ENCODE measurements around the gene TMEM186. TPM values are rescaled to one million over a fixed set of nuclear protein-coding genes. Genes with fewer than 3 reads are reported as not detected.

TMEM186 gene
- total and polyA plus RNA-seq, 2 donors (not counting 1 experiment from before 2014, with no cell fraction given): 5.8 to 16.7 TPM

DNA sequence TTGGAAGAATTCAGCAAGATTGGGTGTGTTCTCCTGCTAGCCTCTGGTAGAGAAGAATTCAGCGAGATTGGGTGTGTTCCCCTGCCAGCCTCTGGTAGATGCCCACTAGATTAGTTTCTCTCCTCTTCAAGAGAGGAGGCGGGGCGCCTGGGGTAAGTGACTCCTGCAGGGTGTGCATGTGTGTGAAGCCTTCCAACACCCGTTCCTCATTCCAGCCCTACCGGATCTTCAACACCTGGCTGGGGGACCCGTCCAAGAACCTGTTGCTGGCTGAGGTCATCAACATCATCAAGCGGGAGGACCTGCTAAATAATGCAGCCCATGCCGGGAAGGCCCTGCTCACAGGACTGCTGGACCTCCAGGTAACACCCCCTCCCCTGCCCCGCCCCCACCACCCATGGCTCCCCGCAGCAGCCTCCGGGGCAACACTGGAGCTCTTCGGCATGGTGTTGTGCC, 21.3 kb downstream of the TMEM186 start:
- WGBS (ENCODE audit: insufficient coverage): 93% methylated on average over 7 of the region's 12 CpGs
- H3K27me3 ChIP-seq (replicated peaks in 1 of 4; ENCODE audit: control extremely low read depth in 1 of 4, control insufficient read depth in 3 of 4, insufficient read depth in 4 of 4, low read length in 3 of 4): no peaks in the 10 kb centered on the region
- Mint-ChIP-seq H3K4me1 (no peaks in the 10 kb centered on the region), H3K27me3 (no peaks in the 10 kb centered on the region), H3K27ac (no peak overlapping the region), H3K4me3 (no peak overlapping the region), H3K9me3 (ENCODE audit: insufficient read depth) (no peaks in the 10 kb centered on the region)
- peaks cover 1 to 38% of the 10 kb centered on the region in 2 experiments for H3K36me3 ChIP-seq (replicated peaks in 1 of 2; ENCODE audit: control extremely low read depth in 1 of 2, control insufficient read depth in 1 of 2, extremely low read depth in 1 of 2, insufficient read depth in 2 of 2, low read length in 1 of 2)
- H3K4me2 ChIP-seq (replicated peaks; ENCODE audit: low read depth, low read length, poor library complexity, severe bottlenecking): no peak overlapping the region
- H4K20me1 ChIP-seq (ENCODE audit: control insufficient read depth, insufficient read depth, low read length, poor library complexity, severe bottlenecking): no peaks in the 10 kb centered on the region
- ChIA-PET CTCF (no interaction called here), POLR2A (no interaction called here)
- TF ChIP-seq EZH2 (IDR thresholded peaks at IDR 0.05; ENCODE audit: borderline replicate concordance, insufficient read depth, low read depth, low read length, poor library complexity, severe bottlenecking) (no peak), CTCF (IDR thresholded peaks at IDR 0.05) (no peak)
- H3K4me3 ChIP-seq (ENCODE audit: control extremely low read depth in 1 of 5, extremely low read depth in 1 of 5, insufficient read depth in 1 of 5, low read depth in 2 of 5, low read length in 4 of 5): no peak overlapping the region
- intact Hi-C loops (cut with micrococcal nuclease): no loop called here
- no peak overlapping the region for H3K9ac ChIP-seq (ENCODE audit: low read length)
- ATAC-seq (ENCODE audit: low read depth) (no peak), DNase-seq (no peak)
- no peak overlapping the region for H2AFZ ChIP-seq (ENCODE audit: insufficient read depth, low read depth, low read length, poor library complexity, severe bottlenecking)
- H3K79me2 ChIP-seq (ENCODE audit: control insufficient read depth, insufficient read depth, low read length): no peaks in the 10 kb centered on the region
- H3K4me1 ChIP-seq (ENCODE audit: control insufficient read depth in 2 of 2, insufficient read depth in 2 of 2, low read length in 2 of 2): no peaks in the 10 kb centered on the region
- peaks cover 0 to 6% (median 0%) of the 10 kb centered on the region in 3 donors for H3K9me3 ChIP-seq (ENCODE audit: control extremely low read depth in 1 of 3, control insufficient read depth in 2 of 3, insufficient read depth in 1 of 3, low read length in 2 of 3)
- H3K27ac ChIP-seq (ENCODE audit: low read length in 2 of 2): no peak overlapping the region

DNA sequence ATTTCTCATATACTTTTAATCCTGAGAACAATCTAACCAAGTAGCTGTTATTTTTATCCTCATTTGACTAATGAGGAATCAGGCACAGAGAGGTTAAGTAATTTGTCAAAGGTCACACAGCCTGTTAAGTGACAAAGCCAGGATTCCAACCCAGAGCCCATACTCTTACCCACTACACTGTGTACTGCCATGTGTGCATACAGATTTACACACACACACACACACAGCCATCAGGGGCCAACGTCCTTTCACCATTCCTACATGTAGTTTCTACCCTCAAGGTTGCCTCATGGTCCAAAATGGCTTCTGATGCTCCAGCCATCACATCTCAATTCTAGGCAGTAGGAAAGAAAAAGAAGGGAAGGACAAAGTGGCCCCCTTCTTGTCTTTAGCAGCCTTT, 22.1 kb downstream of the TMEM186 start:
- H3K4me3 Mint-ChIP-seq: no peak overlapping the region
- intact Hi-C loops (cut with micrococcal nuclease): no loop called here

More for the DNA sequence above, 22.1 kb downstream of the TMEM186 start:
- TF ChIP-seq EZH2 (IDR thresholded peaks at IDR 0.05; ENCODE audit: borderline replicate concordance, insufficient read depth, low read depth, low read length, poor library complexity, severe bottlenecking) (no peak), CTCF (IDR thresholded peaks at IDR 0.05) (no peak)
- ChIA-PET CTCF (no interaction called here), POLR2A (no interaction called here)
- Histone ChIP-seq H3K27me3 (replicated peaks in 1 of 4; ENCODE audit: control extremely low read depth in 1 of 4, control insufficient read depth in 3 of 4, insufficient read depth in 4 of 4, low read length in 3 of 4) (no peaks in the 10 kb centered on the region), H3K9me3 (ENCODE audit: control extremely low read depth in 1 of 3, control insufficient read depth in 2 of 3, insufficient read depth in 1 of 3, low read length in 2 of 3) (peaks cover 0 to 6% (median 0%) of the 10 kb centered on the region in 3 donors), H3K4me2 (replicated peaks; ENCODE audit: low read depth, low read length, poor library complexity, severe bottlenecking) (no peak overlapping the region), H4K20me1 (ENCODE audit: control insufficient read depth, insufficient read depth, low read length, poor library complexity, severe bottlenecking) (no peaks in the 10 kb centered on the region), H3K4me3 (ENCODE audit: control extremely low read depth in 1 of 5, extremely low read depth in 1 of 5, insufficient read depth in 1 of 5, low read depth in 2 of 5, low read length in 4 of 5) (no peak overlapping the region), H3K36me3 (replicated peaks in 1 of 2; ENCODE audit: control extremely low read depth in 1 of 2, control insufficient read depth in 1 of 2, extremely low read depth in 1 of 2, insufficient read depth in 2 of 2, low read length in 1 of 2) (peaks cover 1 to 38% of the 10 kb centered on the region in 2 experiments), H3K79me2 (ENCODE audit: control insufficient read depth, insufficient read depth, low read length) (no peaks in the 10 kb centered on the region), H2AFZ (ENCODE audit: insufficient read depth, low read depth, low read length, poor library complexity, severe bottlenecking) (no peak overlapping the region), H3K27ac (ENCODE audit: low read length in 2 of 2) (no peak overlapping the region), H3K4me1 (ENCODE audit: control insufficient read depth in 2 of 2, insufficient read depth in 2 of 2, low read length in 2 of 2) (no peaks in the 10 kb centered on the region), H3K9ac (ENCODE audit: low read length) (no peak overlapping the region)
- Mint-ChIP-seq H3K9me3 (ENCODE audit: insufficient read depth) (no peaks in the 10 kb centered on the region), H3K27me3 (no peaks in the 10 kb centered on the region), H3K27ac (no peak overlapping the region), H3K4me1 (no peaks in the 10 kb centered on the region)
- DNase-seq: no peak
- WGBS (ENCODE audit: insufficient coverage): 100% methylated on average over 1 of the region's 1 CpG
- ATAC-seq (ENCODE audit: low read depth): no peak

Data from B cell (primary cell).